ENCODE measurements around the gene MMAB.

DNA sequence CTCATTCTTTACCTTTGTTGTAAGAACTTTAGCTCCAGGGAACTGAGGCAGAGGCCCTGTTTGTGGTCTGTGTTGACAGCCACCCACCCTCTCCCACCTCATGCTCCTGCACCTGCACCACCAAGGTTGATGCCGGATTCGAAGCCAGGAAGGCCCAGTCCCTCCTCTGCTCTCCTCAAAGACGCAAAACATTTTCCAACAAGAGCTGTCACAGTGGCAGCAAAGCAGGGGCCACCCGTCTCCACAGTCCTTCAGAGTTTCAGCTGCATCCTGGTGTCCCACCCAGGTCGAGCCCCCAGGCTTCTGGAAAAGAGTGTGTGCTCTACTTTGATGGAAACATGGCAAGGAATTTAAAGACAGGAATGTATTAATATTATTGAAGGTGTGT lies 37.4 kb downstream of the MMAB start:
- TF ChIP-seq, protein P1, sequence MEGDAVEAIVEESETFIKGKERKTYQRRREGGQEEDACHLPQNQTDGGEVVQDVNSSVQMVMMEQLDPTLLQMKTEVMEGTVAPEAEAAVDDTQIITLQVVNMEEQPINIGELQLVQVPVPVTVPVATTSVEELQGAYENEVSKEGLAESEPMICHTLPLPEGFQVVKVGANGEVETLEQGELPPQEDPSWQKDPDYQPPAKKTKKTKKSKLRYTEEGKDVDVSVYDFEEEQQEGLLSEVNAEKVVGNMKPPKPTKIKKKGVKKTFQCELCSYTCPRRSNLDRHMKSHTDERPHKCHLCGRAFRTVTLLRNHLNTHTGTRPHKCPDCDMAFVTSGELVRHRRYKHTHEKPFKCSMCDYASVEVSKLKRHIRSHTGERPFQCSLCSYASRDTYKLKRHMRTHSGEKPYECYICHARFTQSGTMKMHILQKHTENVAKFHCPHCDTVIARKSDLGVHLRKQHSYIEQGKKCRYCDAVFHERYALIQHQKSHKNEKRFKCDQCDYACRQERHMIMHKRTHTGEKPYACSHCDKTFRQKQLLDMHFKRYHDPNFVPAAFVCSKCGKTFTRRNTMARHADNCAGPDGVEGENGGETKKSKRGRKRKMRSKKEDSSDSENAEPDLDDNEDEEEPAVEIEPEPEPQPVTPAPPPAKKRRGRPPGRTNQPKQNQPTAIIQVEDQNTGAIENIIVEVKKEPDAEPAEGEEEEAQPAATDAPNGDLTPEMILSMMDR (IDR thresholded peaks at IDR 0.05) = no peak
- TF ChIP-seq POLR2A (IDR thresholded peaks at IDR 0.05; ENCODE audit: low read depth) (no peak), POLR2AphosphoS5 (IDR thresholded peaks at IDR 0.05) (no peak), EP300 (IDR thresholded peaks at IDR 0.05) (no peak)

All from esophagus muscularis mucosa (tissue), 4 donors.